Naive thymus-derived CD4-positive, alpha-beta T cell (primary cell): ENCODE measurements around the gene RTP2. TPM values are rescaled to one million over a fixed set of nuclear protein-coding genes. Genes with fewer than 3 reads are reported as not detected.

Experiments
- ATAC-seq: fragments of 150-1000 bp; cut with Tn5 transposase; 2 replicates; pipeline ENCODE4 v1.10.0; 2021; ENCODE audit warnings: mild to moderate bottlenecking, moderate library complexity
- CTCF ChIA-PET: fragments of 350-600 bp; sonication (Branson Sonifier 250); formaldehyde crosslinking; loops from one replicate; lab custom pipeline; 2021; ENCODE audit warnings: antibody characterized with exemption; lab: Charles Lee
- POLR2A ChIA-PET: fragments of 350-600 bp; sonication (Branson Sonifier 250); formaldehyde crosslinking; loops from one replicate; lab custom pipeline; 2021; ENCODE audit warnings: antibody characterized with exemption, inconsistent platforms; lab: Charles Lee
- DNase-seq, 9 donors: peaks; one replicate each; pipeline versions ENCODE4 v3.0.0 to v3.0.0-alpha.2; 2020 to 2022; ENCODE audit warnings: mixed read lengths in 1 of 9
- H3K27ac ChIP-seq: one replicate; pipeline ENCODE4 v1.7.0; 2013; ENCODE audit warnings: mild to moderate bottlenecking, low read depth, low read length, moderate library complexity
- H3K27me3 ChIP-seq, 2 donors: one replicate each; pipeline ENCODE4 v1.7.0; 2013; ENCODE audit warnings: low read length in 2 of 2, mild to moderate bottlenecking in 2 of 2, moderate library complexity in 2 of 2; ENCODE audit not compliant: control insufficient read depth in 2 of 2, insufficient read depth in 2 of 2
- H3K36me3 ChIP-seq, 3 experiments: 1 replicate in 2 of 3; 2 replicates in 1 of 3; pipeline ENCODE4 v1.7.0; 2013; ENCODE audit warnings: low read length in 3 of 3, mild to moderate bottlenecking in 3 of 3, moderate library complexity in 1 of 3; ENCODE audit not compliant: insufficient read depth in 3 of 3, control insufficient read depth in 2 of 3
- H3K4me1 ChIP-seq, 2 donors: one replicate each; pipeline ENCODE4 v1.7.0; 2013; ENCODE audit warnings: low read length in 2 of 2, mild to moderate bottlenecking in 2 of 2, moderate library complexity in 1 of 2; ENCODE audit not compliant: control insufficient read depth in 2 of 2, insufficient read depth in 2 of 2
- H3K4me3 ChIP-seq: 2 replicates; pipeline ENCODE4 v1.7.0; 2013; ENCODE audit warnings: mild to moderate bottlenecking, low read length
- H3K9me3 ChIP-seq, 3 experiments: 1 replicate in 2 of 3; 2 replicates in 1 of 3; pipeline ENCODE4 v1.7.0; 2013; ENCODE audit warnings: low read length in 3 of 3; ENCODE audit not compliant: control insufficient read depth in 2 of 3
- H3K27ac Mint-ChIP-seq, 9 donors: one replicate each; pipeline ENCODE4 v1.8.0; 2020 to 2022; ENCODE audit warnings: mixed read lengths in 9 of 9, mild to moderate bottlenecking in 8 of 9, moderate library complexity in 5 of 9, inconsistent platforms in 2 of 9
- H3K27me3 Mint-ChIP-seq, 5 donors: one replicate each; pipeline ENCODE4 v1.8.0; 2021 to 2022; ENCODE audit warnings: mixed read lengths in 5 of 5, mild to moderate bottlenecking in 1 of 5
- H3K36me3 Mint-ChIP-seq, 5 donors: one replicate each; pipeline ENCODE4 v1.8.0; 2020 to 2022; ENCODE audit warnings: mixed read lengths in 5 of 5, mild to moderate bottlenecking in 3 of 5, inconsistent platforms in 1 of 5
- H3K4me1 Mint-ChIP-seq, 7 donors: one replicate each; pipeline ENCODE4 v1.8.0; 2020 to 2022; ENCODE audit warnings: mixed read lengths in 7 of 7, mild to moderate bottlenecking in 3 of 7, inconsistent platforms in 1 of 7
- H3K4me3 Mint-ChIP-seq, 10 donors: one replicate each; pipeline ENCODE4 v1.8.0; 2020 to 2022; ENCODE audit warnings: mild to moderate bottlenecking in 10 of 10, mixed read lengths in 10 of 10, moderate library complexity in 6 of 10, inconsistent platforms in 2 of 10
- H3K9me3 Mint-ChIP-seq, 11 donors: one replicate each; pipeline ENCODE4 v1.8.0; 2020 to 2022; ENCODE audit warnings: mixed read lengths in 11 of 11, mild to moderate bottlenecking in 4 of 11, inconsistent platforms in 1 of 11, moderate library complexity in 1 of 11
- intact Hi-C, 2 donors: fragments of 100-400 bp; cut with micrococcal nuclease; formaldehyde crosslinking; loops; one replicate each; pipeline ENCODE4 v1.15.1; 2023
- polyA plus RNA-seq, 2 donors: library from polyadenylated mRNA; unstranded; fragments of 300-500 nt; fragmentation: Illumina TruSeq; gene quantifications; one replicate each; pipeline ENCODE4 v1.2.3, GENCODE V29; 2021
- total RNA-seq, 6 experiments: library from RNA in 5 of 6; stranded (reverse) in 5 of 6; gene quantifications; 1 replicate in 5 of 6; 2 replicates in 1 of 6; pipeline ENCODE4 v1.2.3 and lab custom pipeline; 2021 to 2026

The RTP2 gene
- total and polyA plus RNA-seq, 7 experiments from 2014 or later = not detected

DNA sequence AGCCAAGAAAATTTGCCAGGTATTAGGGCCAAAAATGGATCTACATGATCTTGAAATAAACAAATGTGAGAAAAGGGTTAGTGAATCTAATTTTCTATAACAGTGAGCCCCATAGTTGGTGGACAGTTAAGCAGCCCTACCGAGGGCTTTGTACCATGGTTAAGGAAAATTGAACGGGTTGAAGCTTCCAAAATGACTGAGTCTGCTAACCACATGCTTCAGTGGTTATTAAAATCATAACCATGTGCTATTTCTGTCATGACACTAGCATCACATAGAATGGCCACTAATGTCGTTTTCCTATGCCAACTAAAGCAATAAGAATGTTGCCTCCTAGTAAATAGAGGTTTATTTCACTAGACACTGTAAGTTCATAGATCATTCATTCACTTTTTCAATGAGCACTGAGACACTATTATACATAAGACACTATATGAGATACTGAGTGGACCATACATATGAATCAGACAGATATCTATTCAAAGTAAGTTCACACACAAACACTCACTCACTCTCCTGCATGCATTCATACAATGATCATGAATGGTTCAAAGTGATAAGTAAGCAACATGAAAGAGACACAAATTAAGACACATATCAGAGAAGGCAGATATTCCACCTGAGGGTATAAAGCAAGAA is 36.5 kb downstream of the RTP2 start:
- peaks cover 47 to 72% (median 58%) of the 10 kb centered on the region in 5 donors for H3K27me3 Mint-ChIP-seq
- DNase-seq (no peak), ATAC-seq (no peak)
- no peak overlapping the region for H3K4me3 Mint-ChIP-seq
- peaks cover 0 to 5% (median 0%) of the 10 kb centered on the region in 5 donors for H3K36me3 Mint-ChIP-seq
- no peak overlapping the region for H3K27ac Mint-ChIP-seq
- H3K9me3 Mint-ChIP-seq = peaks cover 0 to 5% (median 0%) of the 10 kb centered on the region in 11 donors
- intact Hi-C loops = no loop called here
- ChIA-PET CTCF (no interaction called here), POLR2A (no interaction called here)
- Histone ChIP-seq H3K27ac (no peak overlapping the region), H3K27me3 (peaks cover 0 to 5% of the 10 kb centered on the region in 2 donors), H3K9me3 (no peaks in the 10 kb centered on the region), H3K4me1 (no peaks in the 10 kb centered on the region), H3K4me3 (no peak overlapping the region), H3K36me3 (no peaks in the 10 kb centered on the region)
- H3K4me1 Mint-ChIP-seq = no peaks in the 10 kb centered on the region

DNA sequence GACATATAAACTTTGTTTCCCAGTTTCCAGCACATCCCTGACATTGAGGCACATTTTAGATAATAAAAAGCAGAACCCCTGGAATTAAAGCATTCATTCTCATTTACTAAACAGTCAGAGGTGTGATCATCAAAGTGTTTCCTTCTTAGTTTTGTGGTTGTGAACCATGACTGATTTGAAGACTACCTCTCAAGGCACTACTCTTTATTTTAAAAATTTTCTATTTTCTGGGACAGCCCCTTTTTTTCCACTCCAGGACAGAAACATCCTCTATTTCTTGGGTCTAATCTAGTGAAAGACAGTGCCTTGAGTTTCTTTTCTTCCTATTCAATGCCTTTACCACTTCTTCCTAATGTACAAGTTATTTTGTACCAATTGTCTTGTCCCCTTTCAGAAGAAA is 37.3 kb downstream of the RTP2 start:
- peaks cover 38 to 68% (median 56%) of the 10 kb centered on the region in 5 donors for H3K27me3 Mint-ChIP-seq
- POLR2A ChIA-PET = no interaction called here
- intact Hi-C loops = no loop called here
- peaks cover 0 to 5% (median 0%) of the 10 kb centered on the region in 11 donors for H3K9me3 Mint-ChIP-seq
- peaks cover 0 to 5% (median 0%) of the 10 kb centered on the region in 5 donors for H3K36me3 Mint-ChIP-seq
- H3K4me1 ChIP-seq = no peaks in the 10 kb centered on the region
- H3K27me3 ChIP-seq = peaks cover 0 to 5% of the 10 kb centered on the region in 2 donors
- H3K4me1 Mint-ChIP-seq = no peaks in the 10 kb centered on the region
- no peak overlapping the region for H3K4me3 Mint-ChIP-seq
- H3K27ac Mint-ChIP-seq = no peak overlapping the region
- CTCF ChIA-PET = interaction anchor here (1.5 kb wide), 1 partner anchor 14 kb away, joined by 7 read pairs; no protein-coding TSS in a partner anchor
- DNase-seq (no peak), ATAC-seq (no peak)
- no peaks in the 10 kb centered on the region for H3K36me3 ChIP-seq
- no peak overlapping the region for H3K4me3 ChIP-seq
- no peaks in the 10 kb centered on the region for H3K9me3 ChIP-seq
- no peak overlapping the region for H3K27ac ChIP-seq

DNA sequence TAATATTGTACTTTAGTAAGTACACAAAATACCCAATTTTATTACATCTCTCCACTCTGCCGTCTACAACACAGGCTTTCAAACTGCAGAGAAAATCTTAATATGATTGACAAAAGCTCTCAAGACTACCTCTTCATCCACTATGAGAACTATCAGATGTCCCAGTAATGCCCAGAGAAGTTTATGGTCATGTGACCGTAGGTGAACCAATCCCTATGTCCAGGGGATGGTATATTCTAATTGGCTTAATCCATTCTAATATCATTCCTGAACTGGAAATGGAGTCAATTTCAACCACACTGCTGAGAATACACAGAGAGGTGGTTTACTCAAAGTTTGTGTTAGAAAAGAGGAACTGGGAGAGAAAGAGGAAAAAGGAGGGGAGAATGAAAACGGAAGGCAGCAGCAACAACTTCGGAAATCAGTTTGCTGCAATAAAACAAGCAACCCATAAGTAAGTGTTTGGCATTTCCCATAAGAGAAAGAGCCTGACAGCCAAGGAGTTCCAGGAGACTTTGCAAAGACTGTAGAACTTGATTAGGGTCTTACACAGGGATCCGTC is 39.4 kb downstream of the RTP2 start:
- Mint-ChIP-seq H3K9me3 (no peaks in the 10 kb centered on the region), H3K4me1 (no peaks in the 10 kb centered on the region), H3K36me3 (no peaks in the 10 kb centered on the region), H3K4me3 (no peak overlapping the region), H3K27ac (no peak overlapping the region), H3K27me3 (peaks cover 17 to 57% (median 41%) of the 10 kb centered on the region in 5 donors)
- DNase-seq = no peak
- no peaks in the 10 kb centered on the region for H3K27me3 ChIP-seq
- CTCF ChIA-PET = no interaction called here
- no peak overlapping the region for H3K27ac ChIP-seq
- ATAC-seq = no peak
- no peak overlapping the region for H3K4me3 ChIP-seq
- no peaks in the 10 kb centered on the region for H3K4me1 ChIP-seq
- no peaks in the 10 kb centered on the region for H3K9me3 ChIP-seq
- POLR2A ChIA-PET = no interaction called here
- intact Hi-C loops = no loop called here
- no peaks in the 10 kb centered on the region for H3K36me3 ChIP-seq

DNA sequence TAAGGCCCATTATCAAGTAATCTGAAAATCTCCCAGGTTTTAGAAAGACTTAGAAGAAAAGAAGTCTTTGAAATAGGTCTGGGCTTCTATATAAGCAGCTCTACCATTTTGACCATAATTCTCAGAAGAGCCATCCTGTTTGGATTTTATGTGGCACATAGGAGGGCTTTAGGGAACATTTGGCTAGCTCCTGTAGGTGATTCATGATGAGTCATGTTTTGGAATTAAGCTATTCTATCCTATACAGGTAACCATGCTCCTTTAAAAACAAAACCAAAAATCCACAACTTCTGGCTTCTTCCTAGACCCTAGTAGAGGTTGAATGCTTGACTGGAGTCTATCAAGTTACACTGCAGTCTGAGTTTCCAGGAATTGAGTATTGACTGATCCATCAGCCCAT is 41.1 kb downstream of the RTP2 start:
- ChIA-PET POLR2A (no interaction called here), CTCF (interaction anchor here (1.1 kb wide), 1 partner anchor 21 kb away, joined by 3 read pairs; no protein-coding TSS in a partner anchor)
- Histone ChIP-seq H3K9me3 (no peaks in the 10 kb centered on the region), H3K36me3 (no peaks in the 10 kb centered on the region), H3K27me3 (no peaks in the 10 kb centered on the region), H3K4me1 (no peaks in the 10 kb centered on the region), H3K4me3 (no peak overlapping the region), H3K27ac (no peak overlapping the region)
- H3K36me3 Mint-ChIP-seq = no peaks in the 10 kb centered on the region
- DNase-seq = no peak
- ATAC-seq = no peak
- H3K4me3 Mint-ChIP-seq = no peak overlapping the region
- no peaks in the 10 kb centered on the region for H3K9me3 Mint-ChIP-seq
- intact Hi-C loops = no loop called here
- peaks cover 12 to 53% (median 32%) of the 10 kb centered on the region in 5 donors for H3K27me3 Mint-ChIP-seq
- no peaks in the 10 kb centered on the region for H3K4me1 Mint-ChIP-seq
- H3K27ac Mint-ChIP-seq = no peak overlapping the region

DNA sequence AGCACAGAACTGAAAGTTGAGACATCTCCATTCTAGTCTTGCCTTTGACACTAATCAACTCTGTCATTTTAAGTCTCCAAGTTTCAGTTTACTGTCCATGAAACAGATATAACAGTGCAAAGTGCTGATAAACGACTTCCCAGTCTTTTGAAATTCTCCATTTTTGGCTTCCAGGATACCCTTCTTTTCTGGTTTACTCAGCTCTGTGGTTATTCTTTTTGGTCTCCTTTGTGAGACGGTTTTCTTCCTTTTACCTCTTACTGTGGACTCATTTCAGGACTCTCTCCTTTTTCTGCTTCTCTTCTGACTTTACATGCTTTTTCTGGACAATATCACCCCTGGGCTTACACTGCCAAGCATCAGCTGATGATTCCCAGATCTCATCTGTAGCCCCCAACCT is 51.1 kb downstream of the RTP2 start:
- Mint-ChIP-seq H3K9me3 (peaks cover 0 to 5% (median 0%) of the 10 kb centered on the region in 11 donors), H3K27ac (no peak overlapping the region), H3K36me3 (no peaks in the 10 kb centered on the region), H3K27me3 (peaks cover 39 to 66% (median 48%) of the 10 kb centered on the region in 5 donors), H3K4me3 (no peak overlapping the region), H3K4me1 (no peaks in the 10 kb centered on the region)
- Histone ChIP-seq H3K4me1 (no peaks in the 10 kb centered on the region), H3K27ac (no peak overlapping the region), H3K4me3 (no peak overlapping the region), H3K27me3 (no peaks in the 10 kb centered on the region), H3K9me3 (no peaks in the 10 kb centered on the region), H3K36me3 (no peaks in the 10 kb centered on the region)
- CTCF ChIA-PET = no interaction called here
- intact Hi-C loops = no loop called here
- ATAC-seq = no peak
- DNase-seq = no peak
- POLR2A ChIA-PET = no interaction called here

Other genes starting within 250 kb of the RTP2 start
- not detected for gene SST, start 32.2 kb downstream of the RTP2 start, total RNA-seq
- not detected for gene SST, start 32.2 kb downstream of the RTP2 start, polyA plus RNA-seq
- gene BCL6, start 42.9 kb upstream of the RTP2 start, total RNA-seq = 100 to 1,000 TPM in 1 of 5 experiments, 10 to 100 TPM in 4; 13.4 to 154 (median 29.5) TPM
- 1 to 10 TPM in 1 of 2 donors, under 1 TPM in 1; 0.63 to 2.4 TPM for gene BCL6, start 42.9 kb upstream of the RTP2 start, polyA plus RNA-seq